Astrocyte (in vitro differentiated cells and primary cell): ENCODE data around the gene NCKAP1. TPM values are rescaled to one million over a fixed set of nuclear protein-coding genes. Genes with fewer than 3 reads are reported as not detected.

Experiments used
- DNase-seq: peaks from one replicate; pipeline ENCODE4 v3.0.0-alpha.2; 2010; ENCODE audit warnings: low read depth
- FAIRE-seq: peaks from 2 replicates; lab custom pipeline; 2011; peaks lifted over from hg19 to GRCh38; lab: Jason Lieb, UNC
- H2AFZ ChIP-seq: 2 replicates; pipeline ENCODE4 v1.6.0; 2012; ENCODE audit warnings: low read depth, low read length, inconsistent platforms
- H3K27ac ChIP-seq: 2 replicates; pipeline ENCODE4 v1.5.1; 2011; ENCODE audit warnings: low read depth, low read length, inconsistent platforms
- H3K27me3 ChIP-seq: 2 replicates; pipeline ENCODE4 v1.6.0; 2011; ENCODE audit warnings: low read length, inconsistent platforms; ENCODE audit not compliant: insufficient read depth
- H3K36me3 ChIP-seq: 2 replicates; pipeline ENCODE4 v1.5.1; 2011; ENCODE audit warnings: low read length, inconsistent platforms; ENCODE audit not compliant: insufficient read depth
- H3K4me1 ChIP-seq: 2 replicates; pipeline ENCODE4 v1.5.1; 2011; ENCODE audit warnings: low read length, inconsistent platforms; ENCODE audit not compliant: insufficient read depth
- H3K4me2 ChIP-seq: 2 replicates; pipeline ENCODE4 v1.6.0; 2012; ENCODE audit warnings: low read length, inconsistent platforms
- H3K4me3 ChIP-seq: 2 replicates; pipeline ENCODE4 v1.5.1; 2011; ENCODE audit warnings: low read depth, mild to moderate bottlenecking, low read length, inconsistent platforms; ENCODE audit not compliant: insufficient read depth
- H3K79me2 ChIP-seq: 2 replicates; pipeline ENCODE4 v1.6.0; 2012; ENCODE audit warnings: mild to moderate bottlenecking, low read length, inconsistent platforms; ENCODE audit not compliant: insufficient read depth
- H3K9ac ChIP-seq: 2 replicates; pipeline ENCODE4 v1.6.0; 2012; ENCODE audit warnings: mild to moderate bottlenecking, low read length, inconsistent platforms
- H3K9me3 ChIP-seq: 2 replicates; pipeline ENCODE4 v1.5.1; 2012; ENCODE audit warnings: low read depth, mild to moderate bottlenecking, low read length, inconsistent platforms; ENCODE audit not compliant: insufficient read depth
- H4K20me1 ChIP-seq: 2 replicates; pipeline ENCODE4 v1.6.0; 2012; ENCODE audit warnings: low read length, inconsistent platforms; ENCODE audit not compliant: insufficient read depth
- H3K27ac Mint-ChIP-seq: one replicate; pipeline ENCODE4 v1.8.0; 2021; ENCODE audit warnings: mild to moderate bottlenecking, mixed read lengths; ENCODE audit not compliant: unreplicated experiment
- H3K27me3 Mint-ChIP-seq: one replicate; pipeline ENCODE4 v1.8.0; 2021; ENCODE audit warnings: low read depth, mixed read lengths; ENCODE audit not compliant: unreplicated experiment
- H3K36me3 Mint-ChIP-seq: one replicate; pipeline ENCODE4 v1.8.0; 2021; ENCODE audit warnings: low read depth, mixed read lengths; ENCODE audit not compliant: unreplicated experiment
- H3K4me1 Mint-ChIP-seq: one replicate; pipeline ENCODE4 v1.8.0; 2021; ENCODE audit warnings: low read depth, mixed read lengths; ENCODE audit not compliant: unreplicated experiment
- H3K4me3 Mint-ChIP-seq: one replicate; pipeline ENCODE4 v1.8.0; 2021; ENCODE audit warnings: mild to moderate bottlenecking, moderate library complexity, mixed read lengths; ENCODE audit not compliant: unreplicated experiment
- H3K9me3 Mint-ChIP-seq: one replicate; pipeline ENCODE4 v1.8.0; 2021; ENCODE audit warnings: mild to moderate bottlenecking, mixed read lengths; ENCODE audit not compliant: unreplicated experiment
- CTCF ChIP-seq: IDR thresholded peaks from 2 replicates; pipeline ENCODE4 v1.5.1; 2011; ENCODE audit warnings: low read depth, mild to moderate bottlenecking, inconsistent platforms, low read length, moderate library complexity; ENCODE audit not compliant: insufficient read depth
- EZH2 ChIP-seq: IDR thresholded peaks from 2 replicates; pipeline ENCODE4 v1.6.1; 2012; ENCODE audit warnings: mild to moderate bottlenecking, low read length, inconsistent platforms; ENCODE audit not compliant: insufficient read depth
- total RNA-seq: library from RNA; stranded (reverse); gene quantifications from 2 replicates; pipeline ENCODE4 v1.2.1, GENCODE V29; 2021

The NCKAP1 gene
- total RNA-seq, 1 donor from 2014 or later, result 164 TPM

DNA sequence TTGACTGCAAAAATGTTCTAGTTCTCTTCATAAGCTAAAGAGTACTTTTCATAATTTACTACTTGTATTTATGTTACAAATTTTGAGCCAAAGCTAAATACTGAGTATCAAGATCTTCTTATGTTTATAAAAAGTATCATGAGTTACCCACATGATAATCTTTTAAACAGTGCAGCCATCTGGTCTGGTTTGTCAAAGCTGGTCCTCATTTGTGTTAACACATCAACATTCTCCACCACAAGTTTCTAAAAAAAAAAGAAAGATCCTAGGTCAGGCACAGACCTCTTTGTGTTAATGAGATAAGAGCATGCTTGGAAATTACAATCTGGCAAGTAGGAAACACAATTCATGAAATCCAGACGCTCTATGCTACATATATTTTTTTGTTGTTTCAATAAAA is 96.3 kb downstream of the NCKAP1 start:
- peaks cover 28% of the 10 kb centered on the region for H3K36me3 Mint-ChIP-seq
- TF ChIP-seq EZH2 (no peak), CTCF (no peak)
- no peaks in the 10 kb centered on the region for H3K27me3 Mint-ChIP-seq
- DNase-seq (no peak), FAIRE-seq (no peak)
- Histone ChIP-seq H3K9me3 (no peaks in the 10 kb centered on the region), H2AFZ (no peak overlapping the region), H3K36me3 (peaks cover 22% of the 10 kb centered on the region), H4K20me1 (peaks cover 7% of the 10 kb centered on the region), H3K4me2 (no peak overlapping the region), H3K4me3 (no peak overlapping the region), H3K9ac (no peak overlapping the region), H3K4me1 (peaks cover 2% of the 10 kb centered on the region), H3K79me2 (no peaks in the 10 kb centered on the region), H3K27me3 (no peaks in the 10 kb centered on the region), H3K27ac (no peak overlapping the region)
- no peak overlapping the region for H3K27ac Mint-ChIP-seq
- no peak overlapping the region for H3K4me3 Mint-ChIP-seq
- H3K4me1 Mint-ChIP-seq, result peaks cover 13% of the 10 kb centered on the region
- H3K9me3 Mint-ChIP-seq, result no peaks in the 10 kb centered on the region

DNA sequence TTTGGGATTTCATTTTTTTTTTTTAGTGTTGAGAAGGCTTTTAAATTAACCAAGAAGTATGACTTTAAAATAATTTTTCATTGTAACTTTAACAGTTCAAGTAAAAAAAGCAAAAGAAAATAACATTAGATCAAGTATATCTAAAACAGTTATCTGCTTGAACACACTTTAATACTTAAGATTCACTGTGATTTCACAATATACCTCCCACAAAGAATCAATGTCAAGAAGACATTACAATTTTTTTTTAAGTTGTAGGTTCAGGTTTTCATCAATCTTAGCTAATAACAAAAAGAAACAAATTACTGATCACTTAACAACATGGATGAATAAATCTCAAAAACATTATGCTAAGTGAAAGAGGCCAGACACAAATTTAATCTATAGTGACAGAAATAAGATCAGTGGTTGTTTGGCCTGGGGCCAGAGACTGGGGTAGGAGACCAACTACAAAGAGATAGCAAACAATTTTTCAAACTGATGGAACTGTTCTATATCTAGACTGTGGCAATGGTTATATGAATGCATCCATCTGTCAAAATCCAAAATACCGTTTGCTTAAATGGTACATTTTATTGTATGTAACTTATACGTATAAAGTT is 97.0 kb downstream of the NCKAP1 start:
- H3K27me3 Mint-ChIP-seq, result no peaks in the 10 kb centered on the region
- no peak overlapping the region for H3K4me2 ChIP-seq
- no peaks in the 10 kb centered on the region for H3K9me3 ChIP-seq
- H3K4me1 ChIP-seq, result no peaks in the 10 kb centered on the region
- no peak overlapping the region for H3K4me3 ChIP-seq
- peaks cover 26% of the 10 kb centered on the region for H3K36me3 Mint-ChIP-seq
- H3K36me3 ChIP-seq, result peaks cover 27% of the 10 kb centered on the region
- peaks cover 7% of the 10 kb centered on the region for H3K4me1 Mint-ChIP-seq
- no peak overlapping the region for H2AFZ ChIP-seq
- TF ChIP-seq EZH2, result no peak
- no peaks in the 10 kb centered on the region for H3K79me2 ChIP-seq
- H3K27me3 ChIP-seq, result no peaks in the 10 kb centered on the region
- H4K20me1 ChIP-seq, result peaks cover under 1% of the 10 kb centered on the region
- FAIRE-seq (no peak), DNase-seq (no peak)
- H3K27ac ChIP-seq, result no peak overlapping the region
- H3K4me3 Mint-ChIP-seq, result no peak overlapping the region
- no peak overlapping the region for H3K27ac Mint-ChIP-seq
- H3K9ac ChIP-seq, result no peak overlapping the region
- H3K9me3 Mint-ChIP-seq, result no peaks in the 10 kb centered on the region

DNA sequence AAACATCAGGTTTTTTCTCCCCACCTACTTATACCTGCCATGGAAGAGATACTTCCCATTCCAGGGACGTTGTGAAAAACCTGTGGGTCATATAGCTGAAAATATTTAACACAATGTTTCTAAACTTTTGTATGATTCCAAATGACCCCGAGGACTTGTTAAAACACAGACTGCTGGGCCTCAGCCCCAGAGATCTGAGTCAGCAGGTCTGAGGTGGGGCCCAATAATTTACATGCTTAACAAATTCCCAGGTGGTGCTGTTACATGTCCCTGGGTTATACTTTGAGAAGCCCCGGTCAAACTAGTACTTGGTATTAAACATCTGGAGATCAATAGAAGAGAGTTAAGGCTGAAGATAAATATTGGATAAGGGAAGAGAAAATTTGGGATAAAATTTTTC is 100.4 kb downstream of the NCKAP1 start:
- no peak overlapping the region for H3K27ac Mint-ChIP-seq
- Histone ChIP-seq H3K4me3 (no peak overlapping the region), H3K9ac (no peak overlapping the region), H3K27me3 (no peaks in the 10 kb centered on the region), H4K20me1 (no peaks in the 10 kb centered on the region), H3K36me3 (peaks cover 43% of the 10 kb centered on the region), H3K27ac (no peak overlapping the region), H3K4me2 (no peak overlapping the region), H3K9me3 (no peaks in the 10 kb centered on the region), H2AFZ (no peak overlapping the region), H3K4me1 (no peaks in the 10 kb centered on the region), H3K79me2 (no peaks in the 10 kb centered on the region)
- FAIRE-seq (no peak), DNase-seq (no peak)
- peaks cover 10% of the 10 kb centered on the region for H3K4me1 Mint-ChIP-seq
- no peaks in the 10 kb centered on the region for H3K9me3 Mint-ChIP-seq
- peaks cover 24% of the 10 kb centered on the region for H3K36me3 Mint-ChIP-seq
- H3K27me3 Mint-ChIP-seq, result no peaks in the 10 kb centered on the region
- no peak for TF ChIP-seq CTCF
- no peak for TF ChIP-seq EZH2
- no peak overlapping the region for H3K4me3 Mint-ChIP-seq
